Measurements from ENCODE around the gene HLA-G.
"Not testable (repeated sequence)": the region's sequence is repeated elsewhere in the genome, so short reads cannot be mapped to it uniquely, and the experiment has no call there.

Gene HLA-G

GRCh38 chr6:29875734-29876133 is 48.1 kb downstream of the HLA-G start:
- DNase-seq, result not testable (repeated sequence)

All from NCI-H1930 (cell line).